Mononuclear cell (primary cell): ENCODE results near the gene PDE4B. TPM values are rescaled to one million over a fixed set of nuclear protein-coding genes. Genes with fewer than 3 reads are reported as not detected.

Experiments used
- H3K27me3 ChIP-seq: 2 replicates; pipeline ENCODE4 v1.6.0; 2011; ENCODE audit warnings: low read length, control low read depth; ENCODE audit not compliant: insufficient read depth
- H3K4me1 ChIP-seq: 2 replicates; pipeline ENCODE4 v1.5.1; 2011; ENCODE audit warnings: mild to moderate bottlenecking, low read length, control low read depth; ENCODE audit not compliant: insufficient read depth
- H3K4me3 ChIP-seq: 2 replicates; pipeline ENCODE4 v1.5.1; 2011; ENCODE audit warnings: mild to moderate bottlenecking, low read length, moderate library complexity
- H3K9me3 ChIP-seq: 2 replicates; pipeline ENCODE4 v1.5.1; 2011; ENCODE audit warnings: low read depth, mild to moderate bottlenecking, control low read depth, low read length
- total RNA-seq: library from RNA; depleted of rRNA; stranded (reverse); fragments of >200 nt; gene quantifications from one replicate; pipeline ENCODE4 v1.2.3, GENCODE V29; 2012

Gene PDE4B
- total RNA-seq, 1 donor = 518 TPM

DNA sequence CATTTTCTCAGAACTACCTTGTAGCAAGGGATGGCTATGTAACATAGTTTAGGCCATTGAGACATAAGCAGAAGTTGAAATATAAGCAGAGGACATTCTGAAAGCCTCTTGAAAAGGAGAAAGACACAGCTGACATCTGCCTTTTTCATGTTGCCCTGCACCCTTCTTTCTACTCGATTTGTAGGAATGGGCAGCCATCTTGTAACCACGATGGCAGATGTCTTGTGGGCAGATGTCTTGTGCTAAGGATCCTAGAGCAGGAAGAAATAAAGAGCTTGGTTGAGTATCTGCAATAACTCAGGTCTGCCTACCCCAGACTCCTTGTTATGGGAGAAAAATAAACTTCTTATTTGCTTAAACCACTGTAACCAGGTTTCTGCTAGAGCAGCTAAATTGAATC is 351.0 kb downstream of the PDE4B start:
- Histone ChIP-seq H3K4me3 (no peak overlapping the region), H3K27me3 (no peaks in the 10 kb centered on the region), H3K9me3 (no peaks in the 10 kb centered on the region), H3K4me1 (no peaks in the 10 kb centered on the region)

- Histone ChIP-seq H3K4me3 (no peak overlapping the region), H3K9me3 (no peaks in the 10 kb centered on the region), H3K4me1 (no peaks in the 10 kb centered on the region), H3K27me3 (no peaks in the 10 kb centered on the region)
Observed at GRCh38 chr1:66147226-66147835, 354.6 kb downstream of the PDE4B start.

- no peaks in the 10 kb centered on the region for H3K4me1 ChIP-seq
- no peaks in the 10 kb centered on the region for H3K9me3 ChIP-seq
- H3K27me3 ChIP-seq = peaks cover 3% of the 10 kb centered on the region
- no peak overlapping the region for H3K4me3 ChIP-seq
Observed at GRCh38 chr1:66152034-66152433, 359.3 kb downstream of the PDE4B start.

- H3K9me3 ChIP-seq = no peaks in the 10 kb centered on the region
- no peaks in the 10 kb centered on the region for H3K4me1 ChIP-seq
- H3K4me3 ChIP-seq = no peak overlapping the region
- peaks cover 3% of the 10 kb centered on the region for H3K27me3 ChIP-seq
Observed at GRCh38 chr1:66154394-66154793, 361.7 kb downstream of the PDE4B start.

DNA sequence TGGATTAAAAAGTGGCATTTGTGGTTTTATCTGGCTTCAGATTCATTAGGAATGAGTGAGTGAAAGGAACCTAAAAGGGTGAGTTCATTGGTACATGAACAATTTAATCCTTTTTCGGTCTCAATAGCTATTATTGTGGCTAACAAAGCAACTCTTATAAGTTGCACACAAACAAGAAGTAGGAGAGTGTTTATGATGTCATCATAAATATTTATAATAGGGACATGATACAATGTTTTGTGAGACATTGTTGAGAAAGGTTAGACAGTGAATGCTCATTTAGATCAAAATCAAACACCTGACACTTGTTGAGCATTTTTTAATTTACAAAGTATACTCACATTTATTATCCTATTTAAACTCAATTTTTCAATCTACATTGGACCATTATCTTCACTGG is 363.4 kb downstream of the PDE4B start:
- Histone ChIP-seq H3K27me3 (peaks cover 3% of the 10 kb centered on the region), H3K4me1 (no peaks in the 10 kb centered on the region), H3K9me3 (no peaks in the 10 kb centered on the region), H3K4me3 (no peak overlapping the region)

GRCh38 chr1:66159800-66160199 is 367.1 kb downstream of the PDE4B start:
- no peak overlapping the region for H3K4me3 ChIP-seq
- H3K27me3 ChIP-seq = no peaks in the 10 kb centered on the region
- no peaks in the 10 kb centered on the region for H3K9me3 ChIP-seq
- H3K4me1 ChIP-seq = no peaks in the 10 kb centered on the region

DNA sequence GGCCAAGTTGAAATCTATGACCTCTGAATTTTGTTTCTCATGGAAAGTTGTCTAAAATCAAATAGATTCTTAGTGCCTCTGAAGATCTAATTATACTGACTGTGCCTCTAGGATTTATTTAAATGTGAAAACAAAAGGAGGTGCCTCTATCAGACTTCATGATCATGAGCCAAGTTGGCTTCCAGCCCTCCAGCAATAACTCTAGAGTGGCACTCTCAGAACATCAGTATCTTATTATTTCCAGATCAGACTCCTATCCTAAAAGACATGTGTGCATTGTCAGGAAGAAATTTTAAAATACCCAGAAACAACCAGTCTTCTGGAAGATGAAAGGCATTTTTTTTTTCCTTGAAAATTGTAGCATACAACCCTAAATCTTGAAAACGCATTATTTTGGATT is 368.0 kb downstream of the PDE4B start:
- H3K4me1 ChIP-seq = no peaks in the 10 kb centered on the region
- no peaks in the 10 kb centered on the region for H3K9me3 ChIP-seq
- H3K4me3 ChIP-seq = no peak overlapping the region
- H3K27me3 ChIP-seq = no peaks in the 10 kb centered on the region

GRCh38 chr1:66166753-66167152 is 374.1 kb downstream of the PDE4B start:
- no peaks in the 10 kb centered on the region for H3K27me3 ChIP-seq
- no peaks in the 10 kb centered on the region for H3K4me1 ChIP-seq
- no peak overlapping the region for H3K4me3 ChIP-seq
- no peaks in the 10 kb centered on the region for H3K9me3 ChIP-seq

- no peaks in the 10 kb centered on the region for H3K27me3 ChIP-seq
- no peaks in the 10 kb centered on the region for H3K9me3 ChIP-seq
- no peak overlapping the region for H3K4me3 ChIP-seq
- no peaks in the 10 kb centered on the region for H3K4me1 ChIP-seq
Observed at GRCh38 chr1:66167267-66167666, 374.6 kb downstream of the PDE4B start.

GRCh38 chr1:66168467-66168887 is 375.8 kb downstream of the PDE4B start:
- no peaks in the 10 kb centered on the region for H3K4me1 ChIP-seq
- no peaks in the 10 kb centered on the region for H3K9me3 ChIP-seq
- no peak overlapping the region for H3K4me3 ChIP-seq
- no peaks in the 10 kb centered on the region for H3K27me3 ChIP-seq

DNA sequence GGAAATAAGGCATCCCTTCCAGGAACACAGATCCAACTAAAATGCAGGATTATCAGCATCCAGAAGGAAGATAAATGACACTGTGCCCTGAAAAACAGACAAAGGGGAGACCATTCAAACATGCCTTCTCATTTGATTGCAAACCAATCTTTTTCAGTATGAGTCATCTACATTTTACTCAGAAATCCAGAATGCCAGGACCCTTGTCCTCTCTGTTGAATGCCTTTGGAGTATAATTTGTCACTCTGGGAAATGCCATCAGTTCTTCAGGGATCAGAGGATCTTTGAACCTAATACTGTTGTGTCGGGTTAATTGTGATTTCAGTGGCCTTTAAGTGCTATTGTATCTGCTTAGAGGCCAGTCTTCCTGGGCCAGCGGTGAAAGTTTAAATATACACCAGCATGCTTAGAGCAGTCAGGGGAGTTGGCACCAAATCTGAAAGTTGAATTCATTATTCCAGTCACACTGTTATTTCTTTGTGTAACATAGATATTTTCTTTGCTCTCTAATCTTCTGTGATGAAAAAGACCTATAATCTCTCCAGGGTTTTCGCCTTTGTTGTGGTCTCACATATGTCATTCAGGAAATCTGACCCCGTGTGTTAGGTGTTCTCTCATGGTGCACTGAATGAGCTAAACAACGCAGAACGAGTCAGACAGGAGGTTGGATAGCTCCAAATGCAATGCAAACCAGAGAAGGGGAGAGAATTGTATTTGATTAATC is 376.4 kb downstream of the PDE4B start:
- Histone ChIP-seq H3K4me3 (no peak overlapping the region), H3K4me1 (no peaks in the 10 kb centered on the region), H3K9me3 (no peaks in the 10 kb centered on the region), H3K27me3 (no peaks in the 10 kb centered on the region)

GRCh38 chr1:66172272-66172671 is 379.6 kb downstream of the PDE4B start:
- Histone ChIP-seq H3K27me3 (no peaks in the 10 kb centered on the region), H3K4me3 (no peak overlapping the region), H3K9me3 (no peaks in the 10 kb centered on the region), H3K4me1 (no peaks in the 10 kb centered on the region)

GRCh38 chr1:66175098-66175497 is 382.4 kb downstream of the PDE4B start:
- H3K4me1 ChIP-seq = no peaks in the 10 kb centered on the region
- H3K9me3 ChIP-seq = no peaks in the 10 kb centered on the region
- no peaks in the 10 kb centered on the region for H3K27me3 ChIP-seq
- H3K4me3 ChIP-seq = no peak overlapping the region

DNA sequence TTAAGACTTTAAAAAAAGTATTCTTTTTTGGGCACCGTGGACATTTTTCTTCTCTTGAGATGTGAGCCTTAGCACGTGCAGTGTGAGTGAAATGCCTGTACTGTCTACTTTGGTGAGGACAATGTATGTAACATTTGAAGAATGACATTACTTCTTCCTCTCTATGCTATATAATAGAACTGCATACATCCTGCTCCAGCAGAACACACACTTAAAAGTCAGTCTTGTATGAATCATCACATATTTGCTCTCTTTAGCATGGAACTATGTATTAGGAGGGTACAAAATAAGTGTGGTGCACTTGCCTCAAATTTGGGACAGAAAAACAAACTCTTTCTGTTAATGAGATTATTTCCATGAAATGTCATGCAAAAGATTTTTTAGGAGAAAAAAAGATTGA is 382.9 kb downstream of the PDE4B start:
- Histone ChIP-seq H3K4me3 (no peak overlapping the region), H3K9me3 (no peaks in the 10 kb centered on the region), H3K27me3 (no peaks in the 10 kb centered on the region), H3K4me1 (no peaks in the 10 kb centered on the region)

GRCh38 chr1:66176012-66176715 is 383.5 kb downstream of the PDE4B start:
- Histone ChIP-seq H3K4me3 (no peak overlapping the region), H3K4me1 (no peaks in the 10 kb centered on the region), H3K27me3 (no peaks in the 10 kb centered on the region), H3K9me3 (no peaks in the 10 kb centered on the region)
